GM10248 (cell line): Measurements from ENCODE around the gene ANTXR1.

Experiments
- CTCF ChIA-PET: fragments of 300-600 bp; sonication (Branson Sonifier 250); formaldehyde crosslinking; extraction: SDS; loops from one replicate; lab custom pipeline; 2021; ENCODE audit warnings: antibody characterized with exemption; lab: Yijun Ruan, JAX
- POLR2A ChIA-PET: fragments of 350-650 bp; sonication (Branson Sonifier 250); formaldehyde crosslinking; extraction: SDS; loops from one replicate; lab custom pipeline; 2020; ENCODE audit warnings: antibody characterized with exemption; lab: Yijun Ruan, JAX
- DNase-seq: peaks from one replicate; pipeline ENCODE4 v3.0.0; 2012; ENCODE audit errors: extremely low spot score
- CTCF ChIP-seq: IDR thresholded peaks from 2 replicates; pipeline ENCODE4 v1.5.1; 2012; ENCODE audit warnings: mild to moderate bottlenecking, low read depth; ENCODE audit errors: extremely low read depth, missing control alignments, control extremely low read depth

Gene ANTXR1

GRCh38 chr2:69099541-69099940, 86.6 kb downstream of the ANTXR1 start:
- no peak for TF ChIP-seq CTCF
- DNase-seq = no peak
- POLR2A ChIA-PET = no interaction called here
- CTCF ChIA-PET = interaction anchor here (1.1 kb wide), 1 partner anchor 9 kb away, joined by 3 read pairs; no protein-coding TSS in a partner anchor

- no peak for DNase-seq
- TF ChIP-seq CTCF = no peak
- ChIA-PET POLR2A (no interaction called here), CTCF (interaction anchor here (1.1 kb wide), 1 partner anchor 8 kb away, joined by 3 read pairs; no protein-coding TSS in a partner anchor)
Observed at GRCh38 chr2:69100220-69100723, 87.3 kb downstream of the ANTXR1 start.

GRCh38 chr2:69102041-69102593, 89.1 kb downstream of the ANTXR1 start:
- TF ChIP-seq CTCF = no peak
- CTCF ChIA-PET = no interaction called here
- DNase-seq = no peak
- POLR2A ChIA-PET = no interaction called here

- POLR2A ChIA-PET = no interaction called here
- CTCF ChIA-PET = no interaction called here
- no peak for DNase-seq
- no peak for TF ChIP-seq CTCF
Observed at GRCh38 chr2:69103419-69103818, 90.4 kb downstream of the ANTXR1 start.

- no peak for TF ChIP-seq CTCF
- CTCF ChIA-PET = no interaction called here
- DNase-seq = no peak
- POLR2A ChIA-PET = no interaction called here
Observed at GRCh38 chr2:69104261-69104660, 91.3 kb downstream of the ANTXR1 start.

- CTCF ChIA-PET = no interaction called here
- POLR2A ChIA-PET = no interaction called here
- DNase-seq = no peak
- TF ChIP-seq CTCF = no peak
Observed at GRCh38 chr2:69109255-69109654, 96.3 kb downstream of the ANTXR1 start.
